WTC11 (cell line): Measurements from ENCODE around the gene IL1RAPL1. TPM values are rescaled to one million over a fixed set of nuclear protein-coding genes. Genes with fewer than 3 reads are reported as not detected.

Experiments used
- ATAC-seq: fragments of 200-7000 bp; cut with Tn5 transposase; 2 replicates; pipeline ENCODE4 v1.10.0; 2021; ENCODE audit warnings: mild to moderate bottlenecking, moderate library complexity
- CTCF ChIA-PET: fragments of 300-600 bp; sonication (Branson Sonifier 250); formaldehyde crosslinking; loops from one replicate; lab custom pipeline; 2021; ENCODE audit warnings: antibody characterized with exemption; lab: Charles Lee
- POLR2A ChIA-PET: fragments of 350-600 bp; sonication (Branson Sonifier 250); formaldehyde crosslinking; loops from one replicate; lab custom pipeline; 2021; ENCODE audit warnings: antibody characterized with exemption; lab: Charles Lee
- DNase-seq: peaks from one replicate; pipeline ENCODE4 v3.0.0; 2021; ENCODE audit warnings: low spot score
- H3K27ac Mint-ChIP-seq: 2 replicates; pipeline ENCODE4 v1.8.0; 2021; ENCODE audit warnings: mixed read lengths
- H3K27me3 Mint-ChIP-seq: 2 replicates; pipeline ENCODE4 v1.8.0; 2021; ENCODE audit warnings: low read depth, mild to moderate bottlenecking, moderate library complexity, mixed read lengths
- H3K36me3 Mint-ChIP-seq: 2 replicates; pipeline ENCODE4 v1.8.0; 2021; ENCODE audit warnings: mixed read lengths
- H3K4me1 Mint-ChIP-seq: 2 replicates; pipeline ENCODE4 v1.8.0; 2022; ENCODE audit warnings: mixed read lengths
- H3K4me3 Mint-ChIP-seq: 2 replicates; pipeline ENCODE4 v1.8.0; 2021; ENCODE audit warnings: mild to moderate bottlenecking, moderate library complexity, mixed read lengths
- H3K9me3 Mint-ChIP-seq: 2 replicates; pipeline ENCODE4 v1.8.0; 2021; ENCODE audit warnings: mixed read lengths
- ATF1 ChIP-seq: sonication (generic); formaldehyde crosslinking; IDR thresholded peaks from 2 replicates; pipeline ENCODE4 v1.8.1; 2023; ENCODE audit warnings: mild to moderate bottlenecking, moderate library complexity, missing genetic modification reagents
- CDX4 ChIP-seq: fragments of 250-450 bp; sonication (Bioruptor Pico); IDR thresholded peaks from 2 replicates; pipeline ENCODE4 v1.9.0; 2021; ENCODE audit warnings: moderate library complexity, mild to moderate bottlenecking, inconsistent platforms, borderline replicate concordance
- CREM ChIP-seq: sonication (generic); formaldehyde crosslinking; IDR thresholded peaks from 2 replicates; pipeline ENCODE4 v1.8.1; 2022; ENCODE audit warnings: mild to moderate bottlenecking, missing genetic modification reagents, moderate library complexity
- E2F1 ChIP-seq: sonication (generic); formaldehyde crosslinking; IDR thresholded peaks from 2 replicates; pipeline ENCODE4 v1.8.0; 2022; ENCODE audit warnings: mild to moderate bottlenecking, missing genetic modification reagents
- ESRRA ChIP-seq: sonication (generic); formaldehyde crosslinking; IDR thresholded peaks from 2 replicates; pipeline ENCODE4 v1.8.1; 2022; ENCODE audit warnings: mild to moderate bottlenecking, missing genetic modification reagents, borderline replicate concordance
- KAT7 ChIP-seq: sonication (generic); formaldehyde crosslinking; IDR thresholded peaks from 2 replicates; pipeline ENCODE4 v1.8.1; 2023; ENCODE audit warnings: missing genetic modification reagents, mild to moderate bottlenecking, borderline replicate concordance
- NFE2L1 ChIP-seq: sonication (generic); formaldehyde crosslinking; IDR thresholded peaks from 2 replicates; pipeline ENCODE4 v1.8.1; 2023; ENCODE audit warnings: missing genetic modification reagents
- NR2C2 ChIP-seq: sonication (generic); formaldehyde crosslinking; IDR thresholded peaks from 2 replicates; pipeline ENCODE4 v1.8.0; 2022; ENCODE audit warnings: mild to moderate bottlenecking, missing genetic modification reagents
- SMAD4 ChIP-seq: sonication (generic); formaldehyde crosslinking; IDR thresholded peaks from 2 replicates; pipeline ENCODE4 v1.8.0; 2022; ENCODE audit warnings: mild to moderate bottlenecking, missing genetic modification reagents
- ZNF232 ChIP-seq: sonication (generic); formaldehyde crosslinking; IDR thresholded peaks from 2 replicates; pipeline ENCODE4 v1.8.0; 2022; ENCODE audit warnings: mild to moderate bottlenecking, missing genetic modification reagents
- ZNF263 ChIP-seq: sonication (generic); formaldehyde crosslinking; IDR thresholded peaks from 2 replicates; pipeline ENCODE4 v1.8.1; 2022; ENCODE audit warnings: low read depth, mild to moderate bottlenecking, moderate library complexity, missing genetic modification reagents
- ZNF671 ChIP-seq: fragments of 250-450 bp; sonication (Bioruptor Pico); IDR thresholded peaks from 2 replicates; pipeline ENCODE4 v1.8.0; 2021; ENCODE audit warnings: mild to moderate bottlenecking
- total RNA-seq: library from RNA; stranded (reverse); gene quantifications from 3 replicates; pipeline ENCODE4 v1.2.3, GENCODE V29; 2021
- TF ChIP-seq, protein P1 (sequence below): fragments of 250-450 bp; sonication (Bioruptor Pico); IDR thresholded peaks from 2 replicates; pipeline ENCODE4 v1.9.0; 2021; ENCODE audit warnings: mild to moderate bottlenecking
- TF ChIP-seq, protein P2 (sequence below): sonication (generic); formaldehyde crosslinking; IDR thresholded peaks from 2 replicates; pipeline ENCODE4 v1.8.0; 2023; ENCODE audit warnings: mild to moderate bottlenecking, missing genetic modification reagents
- TF ChIP-seq, protein P3 (sequence below): sonication (generic); formaldehyde crosslinking; IDR thresholded peaks from 2 replicates; pipeline ENCODE4 v1.8.0; 2022; ENCODE audit warnings: missing genetic modification reagents
- TF ChIP-seq, protein P4 (sequence below): sonication (generic); formaldehyde crosslinking; IDR thresholded peaks from 2 replicates; pipeline ENCODE4 v1.8.1; 2023; ENCODE audit warnings: mild to moderate bottlenecking, missing genetic modification reagents
- TF ChIP-seq, protein P5 (sequence below): sonication (generic); formaldehyde crosslinking; IDR thresholded peaks from 2 replicates; pipeline ENCODE4 v1.8.1; 2022; ENCODE audit warnings: missing genetic modification reagents, borderline replicate concordance

Gene IL1RAPL1
- total RNA-seq, 1 experiment from 2014 or later: 0.13 TPM

DNA sequence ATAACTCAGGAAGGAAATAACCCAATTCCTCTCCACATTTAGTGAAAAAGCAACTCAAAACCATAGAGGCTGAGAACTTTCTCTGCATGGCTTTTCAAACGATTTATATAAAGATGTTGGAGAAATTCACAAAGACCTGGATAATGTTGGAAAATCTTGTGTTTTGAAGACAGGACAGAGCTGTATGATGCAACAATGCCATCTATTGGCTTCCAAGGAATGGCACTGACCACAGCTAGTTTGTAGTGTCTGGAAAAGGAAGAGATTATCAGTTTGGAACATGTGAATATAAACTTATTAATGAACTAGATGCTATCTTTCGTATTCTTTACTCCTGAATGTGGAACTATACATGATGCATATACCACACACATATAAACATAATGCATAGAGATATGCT lies 503.6 kb downstream of the IL1RAPL1 start (continued):
- TF ChIP-seq, protein P1, sequence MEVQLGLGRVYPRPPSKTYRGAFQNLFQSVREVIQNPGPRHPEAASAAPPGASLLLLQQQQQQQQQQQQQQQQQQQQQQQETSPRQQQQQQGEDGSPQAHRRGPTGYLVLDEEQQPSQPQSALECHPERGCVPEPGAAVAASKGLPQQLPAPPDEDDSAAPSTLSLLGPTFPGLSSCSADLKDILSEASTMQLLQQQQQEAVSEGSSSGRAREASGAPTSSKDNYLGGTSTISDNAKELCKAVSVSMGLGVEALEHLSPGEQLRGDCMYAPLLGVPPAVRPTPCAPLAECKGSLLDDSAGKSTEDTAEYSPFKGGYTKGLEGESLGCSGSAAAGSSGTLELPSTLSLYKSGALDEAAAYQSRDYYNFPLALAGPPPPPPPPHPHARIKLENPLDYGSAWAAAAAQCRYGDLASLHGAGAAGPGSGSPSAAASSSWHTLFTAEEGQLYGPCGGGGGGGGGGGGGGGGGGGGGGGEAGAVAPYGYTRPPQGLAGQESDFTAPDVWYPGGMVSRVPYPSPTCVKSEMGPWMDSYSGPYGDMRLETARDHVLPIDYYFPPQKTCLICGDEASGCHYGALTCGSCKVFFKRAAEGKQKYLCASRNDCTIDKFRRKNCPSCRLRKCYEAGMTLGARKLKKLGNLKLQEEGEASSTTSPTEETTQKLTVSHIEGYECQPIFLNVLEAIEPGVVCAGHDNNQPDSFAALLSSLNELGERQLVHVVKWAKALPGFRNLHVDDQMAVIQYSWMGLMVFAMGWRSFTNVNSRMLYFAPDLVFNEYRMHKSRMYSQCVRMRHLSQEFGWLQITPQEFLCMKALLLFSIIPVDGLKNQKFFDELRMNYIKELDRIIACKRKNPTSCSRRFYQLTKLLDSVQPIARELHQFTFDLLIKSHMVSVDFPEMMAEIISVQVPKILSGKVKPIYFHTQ (CRISPR knock-in tag): no peak
- TF ChIP-seq SMAD4: no peak
- no peak for TF ChIP-seq ZNF671 (CRISPR knock-in tag)

- no peaks in the 10 kb centered on the region; the same call in 1 of the 2 replicates for H3K27me3 Mint-ChIP-seq
- DNase-seq (no peak), ATAC-seq (no peak)
- CTCF ChIA-PET: no interaction called here
- no peak overlapping the region for H3K4me3 Mint-ChIP-seq
- H3K36me3 Mint-ChIP-seq: no peaks in the 10 kb centered on the region
- H3K27ac Mint-ChIP-seq: no peak overlapping the region
- peaks cover 12% of the 10 kb centered on the region for H3K4me1 Mint-ChIP-seq
- H3K9me3 Mint-ChIP-seq: 0 out of 2 replicates have a peak, but pooled peaks cover 4% of the 10 kb centered on the region
- POLR2A ChIA-PET: no interaction called here
- TF ChIP-seq ZNF232 (CRISPR knock-in tag): no peak
- TF ChIP-seq KAT7 (CRISPR knock-in tag): no peak
- TF ChIP-seq, protein P2, sequence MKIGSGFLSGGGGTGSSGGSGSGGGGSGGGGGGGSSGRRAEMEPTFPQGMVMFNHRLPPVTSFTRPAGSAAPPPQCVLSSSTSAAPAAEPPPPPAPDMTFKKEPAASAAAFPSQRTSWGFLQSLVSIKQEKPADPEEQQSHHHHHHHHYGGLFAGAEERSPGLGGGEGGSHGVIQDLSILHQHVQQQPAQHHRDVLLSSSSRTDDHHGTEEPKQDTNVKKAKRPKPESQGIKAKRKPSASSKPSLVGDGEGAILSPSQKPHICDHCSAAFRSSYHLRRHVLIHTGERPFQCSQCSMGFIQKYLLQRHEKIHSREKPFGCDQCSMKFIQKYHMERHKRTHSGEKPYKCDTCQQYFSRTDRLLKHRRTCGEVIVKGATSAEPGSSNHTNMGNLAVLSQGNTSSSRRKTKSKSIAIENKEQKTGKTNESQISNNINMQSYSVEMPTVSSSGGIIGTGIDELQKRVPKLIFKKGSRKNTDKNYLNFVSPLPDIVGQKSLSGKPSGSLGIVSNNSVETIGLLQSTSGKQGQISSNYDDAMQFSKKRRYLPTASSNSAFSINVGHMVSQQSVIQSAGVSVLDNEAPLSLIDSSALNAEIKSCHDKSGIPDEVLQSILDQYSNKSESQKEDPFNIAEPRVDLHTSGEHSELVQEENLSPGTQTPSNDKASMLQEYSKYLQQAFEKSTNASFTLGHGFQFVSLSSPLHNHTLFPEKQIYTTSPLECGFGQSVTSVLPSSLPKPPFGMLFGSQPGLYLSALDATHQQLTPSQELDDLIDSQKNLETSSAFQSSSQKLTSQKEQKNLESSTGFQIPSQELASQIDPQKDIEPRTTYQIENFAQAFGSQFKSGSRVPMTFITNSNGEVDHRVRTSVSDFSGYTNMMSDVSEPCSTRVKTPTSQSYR (CRISPR knock-in tag): no peak
- TF ChIP-seq ESRRA (CRISPR knock-in tag): no peak
- no peak for TF ChIP-seq SMAD4
- TF ChIP-seq ATF1: no peak
- TF ChIP-seq NR2C2 (CRISPR knock-in tag): no peak
- TF ChIP-seq E2F1 (CRISPR knock-in tag): no peak
- no peak for TF ChIP-seq NFE2L1 (CRISPR knock-in tag)
These were observed 520.0 kb downstream of the IL1RAPL1 start for GRCh38 chrX:29107231-29107630.

DNA sequence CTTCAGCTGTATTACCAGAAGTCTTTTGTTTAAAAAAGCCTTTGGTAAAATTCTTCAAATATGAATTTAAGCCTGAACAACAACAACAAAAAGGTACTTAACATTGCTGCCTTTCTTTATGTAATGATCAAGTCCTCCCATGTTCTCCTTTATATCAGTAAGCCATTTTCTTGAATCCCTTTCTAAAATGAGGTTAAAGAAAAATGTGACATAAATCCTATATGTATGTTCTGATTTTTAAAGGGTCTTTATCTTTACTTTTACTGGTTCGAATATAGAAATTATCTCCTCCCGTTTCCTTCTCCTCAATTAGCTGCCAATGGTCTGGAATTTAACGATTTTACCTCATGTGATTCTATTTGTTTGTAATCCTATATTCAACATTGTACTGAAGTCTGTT lies 522.8 kb downstream of the IL1RAPL1 start:
- Mint-ChIP-seq H3K27ac (no peak overlapping the region), H3K36me3 (no peaks in the 10 kb centered on the region), H3K4me3 (no peak overlapping the region), H3K4me1 (peaks cover 12% of the 10 kb centered on the region), H3K9me3 (no peaks in the 10 kb centered on the region), H3K27me3 (no peaks in the 10 kb centered on the region; the same call in 1 of the 2 replicates)
- POLR2A ChIA-PET: no interaction called here
- CTCF ChIA-PET: no interaction called here
- no peak for ATAC-seq
- no peak for DNase-seq
- TF ChIP-seq, protein P3, sequence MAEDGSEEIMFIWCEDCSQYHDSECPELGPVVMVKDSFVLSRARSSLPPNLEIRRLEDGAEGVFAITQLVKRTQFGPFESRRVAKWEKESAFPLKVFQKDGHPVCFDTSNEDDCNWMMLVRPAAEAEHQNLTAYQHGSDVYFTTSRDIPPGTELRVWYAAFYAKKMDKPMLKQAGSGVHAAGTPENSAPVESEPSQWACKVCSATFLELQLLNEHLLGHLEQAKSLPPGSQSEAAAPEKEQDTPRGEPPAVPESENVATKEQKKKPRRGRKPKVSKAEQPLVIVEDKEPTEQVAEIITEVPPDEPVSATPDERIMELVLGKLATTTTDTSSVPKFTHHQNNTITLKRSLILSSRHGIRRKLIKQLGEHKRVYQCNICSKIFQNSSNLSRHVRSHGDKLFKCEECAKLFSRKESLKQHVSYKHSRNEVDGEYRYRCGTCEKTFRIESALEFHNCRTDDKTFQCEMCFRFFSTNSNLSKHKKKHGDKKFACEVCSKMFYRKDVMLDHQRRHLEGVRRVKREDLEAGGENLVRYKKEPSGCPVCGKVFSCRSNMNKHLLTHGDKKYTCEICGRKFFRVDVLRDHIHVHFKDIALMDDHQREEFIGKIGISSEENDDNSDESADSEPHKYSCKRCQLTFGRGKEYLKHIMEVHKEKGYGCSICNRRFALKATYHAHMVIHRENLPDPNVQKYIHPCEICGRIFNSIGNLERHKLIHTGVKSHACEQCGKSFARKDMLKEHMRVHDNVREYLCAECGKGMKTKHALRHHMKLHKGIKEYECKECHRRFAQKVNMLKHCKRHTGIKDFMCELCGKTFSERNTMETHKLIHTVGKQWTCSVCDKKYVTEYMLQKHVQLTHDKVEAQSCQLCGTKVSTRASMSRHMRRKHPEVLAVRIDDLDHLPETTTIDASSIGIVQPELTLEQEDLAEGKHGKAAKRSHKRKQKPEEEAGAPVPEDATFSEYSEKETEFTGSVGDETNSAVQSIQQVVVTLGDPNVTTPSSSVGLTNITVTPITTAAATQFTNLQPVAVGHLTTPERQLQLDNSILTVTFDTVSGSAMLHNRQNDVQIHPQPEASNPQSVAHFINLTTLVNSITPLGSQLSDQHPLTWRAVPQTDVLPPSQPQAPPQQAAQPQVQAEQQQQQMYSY (CRISPR knock-in tag): no peak
- TF ChIP-seq NFE2L1 (CRISPR knock-in tag) (no peak), CDX4 (CRISPR knock-in tag) (no peak), CREM (no peak), ZNF263 (CRISPR knock-in tag) (no peak)
- TF ChIP-seq, protein P4, sequence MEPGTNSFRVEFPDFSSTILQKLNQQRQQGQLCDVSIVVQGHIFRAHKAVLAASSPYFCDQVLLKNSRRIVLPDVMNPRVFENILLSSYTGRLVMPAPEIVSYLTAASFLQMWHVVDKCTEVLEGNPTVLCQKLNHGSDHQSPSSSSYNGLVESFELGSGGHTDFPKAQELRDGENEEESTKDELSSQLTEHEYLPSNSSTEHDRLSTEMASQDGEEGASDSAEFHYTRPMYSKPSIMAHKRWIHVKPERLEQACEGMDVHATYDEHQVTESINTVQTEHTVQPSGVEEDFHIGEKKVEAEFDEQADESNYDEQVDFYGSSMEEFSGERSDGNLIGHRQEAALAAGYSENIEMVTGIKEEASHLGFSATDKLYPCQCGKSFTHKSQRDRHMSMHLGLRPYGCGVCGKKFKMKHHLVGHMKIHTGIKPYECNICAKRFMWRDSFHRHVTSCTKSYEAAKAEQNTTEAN (CRISPR knock-in tag): no peak
- TF ChIP-seq, protein P5, sequence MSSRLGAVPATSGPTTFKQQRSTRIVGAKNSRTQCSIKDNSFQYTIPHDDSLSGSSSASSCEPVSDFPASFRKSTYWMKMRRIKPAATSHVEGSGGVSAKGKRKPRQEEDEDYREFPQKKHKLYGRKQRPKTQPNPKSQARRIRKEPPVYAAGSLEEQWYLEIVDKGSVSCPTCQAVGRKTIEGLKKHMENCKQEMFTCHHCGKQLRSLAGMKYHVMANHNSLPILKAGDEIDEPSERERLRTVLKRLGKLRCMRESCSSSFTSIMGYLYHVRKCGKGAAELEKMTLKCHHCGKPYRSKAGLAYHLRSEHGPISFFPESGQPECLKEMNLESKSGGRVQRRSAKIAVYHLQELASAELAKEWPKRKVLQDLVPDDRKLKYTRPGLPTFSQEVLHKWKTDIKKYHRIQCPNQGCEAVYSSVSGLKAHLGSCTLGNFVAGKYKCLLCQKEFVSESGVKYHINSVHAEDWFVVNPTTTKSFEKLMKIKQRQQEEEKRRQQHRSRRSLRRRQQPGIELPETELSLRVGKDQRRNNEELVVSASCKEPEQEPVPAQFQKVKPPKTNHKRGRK (CRISPR knock-in tag): no peak
